ENCODE measurements around the gene GBP2. TPM values are rescaled to one million over a fixed set of nuclear protein-coding genes. Genes with fewer than 3 reads are reported as not detected.
A peak's percentile ranks its signal among the peaks of the same experiment; 100 is the strongest.

Gene GBP2
- total RNA-seq, 4 donors from 2014 or later, result 52.7 to 86.6 (median 62.7) TPM

- no peaks in the 10 kb centered on the region for H3K9me3 ChIP-seq
- peaks cover 0 to 7% (median 0%) of the 10 kb centered on the region in 4 donors for H3K4me1 ChIP-seq
- H3K27ac ChIP-seq, result peak overlapping the region in 1 of 4 donors; percentile 4
- no peaks in the 10 kb centered on the region for H3K27me3 ChIP-seq
- no peaks in the 10 kb centered on the region for H3K36me3 ChIP-seq
- TF ChIP-seq CTCF (IDR thresholded peaks at IDR 0.05), result no peak
- no peak for TF ChIP-seq POLR2A (IDR thresholded peaks at IDR 0.05)
- DNase-seq, result no peak
- H3K4me3 ChIP-seq, result no peak overlapping the region
Observed at GRCh38 chr1:89068291-89068690, 57.6 kb downstream of the GBP2 start.

GRCh38 chr1:89065079-89065868 lies 60.6 kb downstream of the GBP2 start, which contains the start of gene GBP1:
TSS of gene GBP1 (minus strand) at chr1:89065208. CDS start at chr1:89063234, 1,974 bp downstream.
- H3K27me3 ChIP-seq, result no peaks in the 10 kb centered on the region
- H3K4me1 ChIP-seq, result peaks cover 0 to 13% (median 0%) of the 10 kb centered on the region in 4 donors
- H3K4me3 ChIP-seq, result peak within 1 kb of the TSS; percentile 42 to 61 (median 50)
- peaks cover 0 to 3% (median 0%) of the 10 kb centered on the region in 3 donors for H3K36me3 ChIP-seq
- H3K27ac ChIP-seq, result peak within 1 kb of the TSS; percentile 70 to 89 (median 82)
- no peak for DNase-seq
- TF ChIP-seq POLR2A (IDR thresholded peaks at IDR 0.05), result peak in 1 of 2 donors; percentile 43
- no peak for TF ChIP-seq CTCF (IDR thresholded peaks at IDR 0.05)
- H3K9me3 ChIP-seq, result no peaks in the 10 kb centered on the region

- DNase-seq, result no peak
- Histone ChIP-seq H3K9me3 (no peaks in the 10 kb centered on the region), H3K4me1 (peaks cover 0 to 13% (median 0%) of the 10 kb centered on the region in 4 donors), H3K4me3 (peak overlapping the region; percentile 42 to 61 (median 50)), H3K36me3 (peaks cover 0 to 6% (median 0%) of the 10 kb centered on the region in 3 donors), H3K27ac (peak overlapping the region; percentile 70 to 89 (median 82)), H3K27me3 (no peaks in the 10 kb centered on the region)
- TF ChIP-seq POLR2A (IDR thresholded peaks at IDR 0.05) (no peak), CTCF (IDR thresholded peaks at IDR 0.05) (no peak)
Observed at GRCh38 chr1:89064632-89065031, 61.3 kb downstream of the GBP2 start.

GRCh38 chr1:89063094-89063493 lies 62.8 kb downstream of the GBP2 start:
- peaks cover 0 to 13% (median 0%) of the 10 kb centered on the region in 4 donors for H3K4me1 ChIP-seq
- peak overlapping the region in 1 of 4 donors; percentile 61 for H3K4me3 ChIP-seq
- no peaks in the 10 kb centered on the region for H3K9me3 ChIP-seq
- TF ChIP-seq POLR2A (IDR thresholded peaks at IDR 0.05) (no peak), CTCF (IDR thresholded peaks at IDR 0.05) (no peak)
- no peaks in the 10 kb centered on the region for H3K27me3 ChIP-seq
- no peak for DNase-seq
- H3K36me3 ChIP-seq, result peaks cover 0 to 18% (median 0%) of the 10 kb centered on the region in 3 donors
- peak overlapping the region in 2 of 4 donors; percentile 82 to 89 for H3K27ac ChIP-seq

- no peaks in the 10 kb centered on the region for H3K27me3 ChIP-seq
- H3K27ac ChIP-seq, result no peak overlapping the region
- H3K4me1 ChIP-seq, result peaks cover 0 to 13% (median 0%) of the 10 kb centered on the region in 4 donors
- peaks cover 0 to 47% (median 0%) of the 10 kb centered on the region in 3 donors for H3K36me3 ChIP-seq
- H3K9me3 ChIP-seq, result no peaks in the 10 kb centered on the region
- H3K4me3 ChIP-seq, result no peak overlapping the region
- DNase-seq, result no peak
- TF ChIP-seq POLR2A (IDR thresholded peaks at IDR 0.05) (no peak), CTCF (IDR thresholded peaks at IDR 0.05) (no peak)
Observed at GRCh38 chr1:89060091-89060490, 65.8 kb downstream of the GBP2 start.

Other genes with a start within 250 kb of the GBP2 start
- gene GTF2B, start 234.5 kb downstream of the GBP2 start, total RNA-seq, result 10 to 100 TPM; 15.1 to 31.4 (median 26.0) TPM
- 10 to 100 TPM; 15.1 to 24.9 (median 20.9) TPM for gene KYAT3, start 133.5 kb downstream of the GBP2 start, total RNA-seq
- gene RBMXL1, start 133.5 kb downstream of the GBP2 start, total RNA-seq, result 10 to 100 TPM in 1 of 4 donors, 1 to 10 TPM in 3; 8.3 to 12.4 (median 8.8) TPM
- gene GBP3, start 103.2 kb downstream of the GBP2 start, total RNA-seq, result 100 to 1,000 TPM in 2 of 4 donors, 10 to 100 TPM in 2; 47.0 to 180 (median 90.0) TPM
- gene GBP1, start 60.9 kb downstream of the GBP2 start, total RNA-seq, result 10 to 100 TPM; 19.7 to 91.6 (median 26.9) TPM
- not detected for gene GBP7, start 49.9 kb upstream of the GBP2 start, total RNA-seq
- 10 to 100 TPM in 1 of 4 donors, 1 to 10 TPM in 3; 4.4 to 11.6 (median 5.8) TPM for gene GBP4, start 72.8 kb upstream of the GBP2 start, total RNA-seq
- gene GBP5, start 146.7 kb upstream of the GBP2 start, total RNA-seq, result 10 to 100 TPM in 1 of 4 donors, 1 to 10 TPM in 3; 1.6 to 14.0 (median 3.1) TPM
- gene GBP6, start 237.9 kb upstream of the GBP2 start, total RNA-seq, result not detected

Measured in Peyer's patch (tissue), 4 donors.